Hepatocyte (in vitro differentiated cells): ENCODE measurements around the gene HCN1.

Experiments
- EZH2phosphoT487 ChIP-seq: fragments of 200-600 bp; sonication (generic); IDR thresholded peaks from one replicate; pipeline ENCODE4 v1.6.1; 2018; ENCODE audit warnings: antibody characterized with exemption, mild to moderate bottlenecking, low read depth, moderate library complexity; ENCODE audit not compliant: unreplicated experiment, severe bottlenecking
- TF ChIP-seq, protein P1 (sequence below): fragments of 200-600 bp; sonication (generic); IDR thresholded peaks from 2 replicates; pipeline ENCODE4 v1.5.1; 2016; ENCODE audit warnings: antibody characterized with exemption, mild to moderate bottlenecking; ENCODE audit not compliant: poor library complexity

DNA sequence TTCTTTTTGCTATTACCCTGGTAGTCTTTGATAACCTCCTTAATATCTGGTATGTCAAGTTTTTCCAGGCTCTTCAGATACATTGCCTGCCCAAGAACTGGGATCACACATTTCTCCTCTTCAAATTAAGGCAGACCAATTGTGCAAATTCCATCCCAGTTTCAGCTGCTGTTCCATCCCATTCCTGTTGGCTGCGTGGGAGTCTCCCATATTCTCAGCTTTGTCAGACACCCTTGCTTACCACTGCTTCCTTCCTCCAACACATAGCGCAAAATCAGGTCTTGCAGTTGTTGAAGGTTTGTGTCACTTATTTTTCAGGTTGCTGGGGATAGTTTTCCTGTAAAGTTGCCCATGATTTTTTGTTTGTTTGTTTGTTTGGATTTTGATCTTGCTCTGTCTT lies 15.2 kb downstream of the HCN1 start:
- TF ChIP-seq, protein P1, sequence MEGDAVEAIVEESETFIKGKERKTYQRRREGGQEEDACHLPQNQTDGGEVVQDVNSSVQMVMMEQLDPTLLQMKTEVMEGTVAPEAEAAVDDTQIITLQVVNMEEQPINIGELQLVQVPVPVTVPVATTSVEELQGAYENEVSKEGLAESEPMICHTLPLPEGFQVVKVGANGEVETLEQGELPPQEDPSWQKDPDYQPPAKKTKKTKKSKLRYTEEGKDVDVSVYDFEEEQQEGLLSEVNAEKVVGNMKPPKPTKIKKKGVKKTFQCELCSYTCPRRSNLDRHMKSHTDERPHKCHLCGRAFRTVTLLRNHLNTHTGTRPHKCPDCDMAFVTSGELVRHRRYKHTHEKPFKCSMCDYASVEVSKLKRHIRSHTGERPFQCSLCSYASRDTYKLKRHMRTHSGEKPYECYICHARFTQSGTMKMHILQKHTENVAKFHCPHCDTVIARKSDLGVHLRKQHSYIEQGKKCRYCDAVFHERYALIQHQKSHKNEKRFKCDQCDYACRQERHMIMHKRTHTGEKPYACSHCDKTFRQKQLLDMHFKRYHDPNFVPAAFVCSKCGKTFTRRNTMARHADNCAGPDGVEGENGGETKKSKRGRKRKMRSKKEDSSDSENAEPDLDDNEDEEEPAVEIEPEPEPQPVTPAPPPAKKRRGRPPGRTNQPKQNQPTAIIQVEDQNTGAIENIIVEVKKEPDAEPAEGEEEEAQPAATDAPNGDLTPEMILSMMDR = no peak
- no peak for TF ChIP-seq EZH2phosphoT487
